HepG2 (cell line): ENCODE results near the gene DLX5. TPM values are rescaled to one million over a fixed set of nuclear protein-coding genes. Genes with fewer than 3 reads are reported as not detected.
A peak's percentile ranks its signal among the peaks of the same experiment; 100 is the strongest.

Source experiments
- AGO2 ChIP-seq: fragments of 200-400 bp; formaldehyde crosslinking; optimal IDR thresholded peaks from 2 replicates; pipeline ENCODE3; 2017; ENCODE audit warnings: mild to moderate bottlenecking, low read depth, low read length, moderate library complexity
- FOXK1 ChIP-seq: sonication (generic); formaldehyde crosslinking; IDR thresholded peaks from 2 replicates; pipeline ENCODE4 v1.4.0; 2020; ENCODE audit warnings: low read depth, missing genetic modification reagents, borderline replicate concordance
- GFI1 ChIP-seq: sonication (generic); formaldehyde crosslinking; IDR thresholded peaks from 2 replicates; pipeline ENCODE4 v1.5.0; 2020; ENCODE audit warnings: missing genetic modification reagents, mild to moderate bottlenecking, borderline replicate concordance
- GLI4 ChIP-seq: sonication (generic); formaldehyde crosslinking; IDR thresholded peaks from 2 replicates; pipeline ENCODE4 v1.5.1; 2020; ENCODE audit warnings: missing genetic modification reagents, mild to moderate bottlenecking, moderate library complexity, borderline replicate concordance
- HNF1B ChIP-seq: sonication (generic); formaldehyde crosslinking; IDR thresholded peaks from 2 replicates; pipeline ENCODE4 v1.5.1; 2020; ENCODE audit warnings: mild to moderate bottlenecking, moderate library complexity, missing genetic modification reagents
- ISL2 ChIP-seq: sonication (generic); formaldehyde crosslinking; IDR thresholded peaks from 2 replicates; pipeline ENCODE4 v1.5.0; 2020; ENCODE audit warnings: missing genetic modification reagents
- KAT8 ChIP-seq: IDR thresholded peaks from 2 replicates; pipeline ENCODE4 v1.6.1; 2016; ENCODE audit warnings: missing genetic modification reagents, missing compliant biosample characterization
- NCOA2 ChIP-seq: sonication (generic); formaldehyde crosslinking; IDR thresholded peaks from 2 replicates; pipeline ENCODE4 v1.8.0; 2022; ENCODE audit warnings: inconsistent platforms
- NFAT5 ChIP-seq: sonication (generic); formaldehyde crosslinking; IDR thresholded peaks from 2 replicates; pipeline ENCODE4 v1.4.0; 2020; ENCODE audit warnings: missing genetic modification reagents
- PBX2 ChIP-seq: IDR thresholded peaks from 2 replicates; pipeline ENCODE4 v1.6.1; 2016; ENCODE audit warnings: control low read depth
- PCBP2 ChIP-seq: fragments of 200-400 bp; formaldehyde crosslinking; optimal IDR thresholded peaks from 2 replicates; pipeline ENCODE3; 2018; ENCODE audit warnings: low read length, low read depth; ENCODE audit not compliant: poor library complexity, severe bottlenecking
- SMAD3 ChIP-seq: sonication (generic); formaldehyde crosslinking; IDR thresholded peaks from 2 replicates; pipeline ENCODE4 v1.4.0; 2020; ENCODE audit warnings: missing genetic modification reagents
- ZMAT5 ChIP-seq: sonication (generic); formaldehyde crosslinking; IDR thresholded peaks from 2 replicates; pipeline ENCODE4 v1.5.0; 2020; ENCODE audit warnings: mild to moderate bottlenecking, low read depth, missing genetic modification reagents, borderline replicate concordance
- ZMYM2 ChIP-seq: sonication (generic); formaldehyde crosslinking; IDR thresholded peaks from 2 replicates; pipeline ENCODE4 v1.8.0; 2022; ENCODE audit warnings: mild to moderate bottlenecking, missing genetic modification reagents
- ZNF207 ChIP-seq: fragments of 450-650 bp; IDR thresholded peaks from 2 replicates; pipeline ENCODE4 v1.6.1; 2016; ENCODE audit warnings: antibody characterized with exemption, borderline replicate concordance
- ZNF235 ChIP-seq: sonication (generic); formaldehyde crosslinking; IDR thresholded peaks from 2 replicates; pipeline ENCODE4 v1.8.1; 2023; ENCODE audit warnings: mild to moderate bottlenecking, missing genetic modification reagents, borderline replicate concordance
- ZNF512 ChIP-seq: sonication (generic); formaldehyde crosslinking; IDR thresholded peaks from 2 replicates; pipeline ENCODE4 v1.4.0; 2020; ENCODE audit warnings: mild to moderate bottlenecking, missing genetic modification reagents
- ZNF589 ChIP-seq: sonication (generic); formaldehyde crosslinking; conservative IDR thresholded peaks from 2 replicates; pipeline ENCODE4 v1.8.0; 2022; ENCODE audit warnings: mild to moderate bottlenecking, moderate library complexity, missing genetic modification reagents
- ZNF761 ChIP-seq: sonication (generic); formaldehyde crosslinking; conservative IDR thresholded peaks from 2 replicates; pipeline ENCODE4 v1.4.0; 2020; ENCODE audit warnings: mild to moderate bottlenecking, missing genetic modification reagents
- ZSCAN29 ChIP-seq: sonication (generic); formaldehyde crosslinking; conservative IDR thresholded peaks from 2 replicates; pipeline ENCODE4 v1.4.0; 2020; ENCODE audit warnings: mild to moderate bottlenecking, missing genetic modification reagents
- polyA plus RNA-seq, 8 experiments: library from polyadenylated mRNA; depleted of rRNA in 3 of 8; stranded (reverse) in 7 of 8; unstranded in 1 of 8; fragments of >200 nt; fragmentation: Illumina TruSeq in 4 of 8; extraction: Trizol in 4 of 8; gene quantifications; 2 replicates each; pipeline versions ENCODE4 v1.2.1 to v1.2.3, GENCODE V29; 2011 to 2016; ENCODE audit warnings: low read depth in 4 of 8, missing spikeins in 1 of 8, mixed read lengths in 1 of 8; ENCODE audit not compliant: insufficient read depth in 1 of 8
- total RNA-seq, 5 experiments: library from RNA; depleted of rRNA; stranded (reverse); fragments of >200 nt; fragmentation: Illumina TruSeq; extraction: Trizol; gene quantifications; 2 replicates each; pipeline ENCODE4 v1.2.3, GENCODE V29; 2016; ENCODE audit warnings: low read depth in 1 of 5

Gene DLX5
- total and polyA plus RNA-seq, 2 of the 13 experiments (the other 11 are each of a cell fraction or from before 2014, with no cell fraction given), result not detected

- TF ChIP-seq SMAD3, result no peak
- no peak for TF ChIP-seq ZNF512
- TF ChIP-seq AGO2, result peak; percentile 3
- no peak for TF ChIP-seq PCBP2
- TF ChIP-seq GFI1 (CRISPR knock-in tag), result no peak
- no peak for TF ChIP-seq ZNF761
- no peak for TF ChIP-seq HNF1B (CRISPR knock-in tag)
- no peak for TF ChIP-seq NFAT5 (CRISPR knock-in tag)
- no peak for TF ChIP-seq GLI4 (CRISPR knock-in tag)
- TF ChIP-seq ZNF207, result no peak
- no peak for TF ChIP-seq PBX2 (CRISPR knock-in tag)
- no peak for TF ChIP-seq ZSCAN29 (CRISPR knock-in tag)
- peak; percentile 8; the same call in 1 of the 2 replicates for TF ChIP-seq ISL2 (CRISPR knock-in tag)
- TF ChIP-seq FOXK1 (CRISPR knock-in tag), result no peak
- no peak for TF ChIP-seq NCOA2
- TF ChIP-seq ZMYM2 (CRISPR knock-in tag), result no peak
- no peak for TF ChIP-seq ZMAT5 (CRISPR knock-in tag)
- TF ChIP-seq ZNF589 (CRISPR knock-in tag), result no peak
- TF ChIP-seq ZNF235, result no peak
- TF ChIP-seq KAT8 (CRISPR knock-in tag), result no peak
These were observed 17.6 kb downstream of the DLX5 start (continued) for GRCh38 chr7:97006816-97007582.
